Activated naive CD4-positive, alpha-beta T cell treated with anti-CD3 and anti-CD28 coated beads, Interleukin-2, amount 50 U/mL, for 16 hours (primary cell): ENCODE results near the gene TAF4.

Experiments used
- DNase-seq: peaks from one replicate; pipeline ENCODE4 v3.0.0-alpha.2; 2020

Gene TAF4

DNA sequence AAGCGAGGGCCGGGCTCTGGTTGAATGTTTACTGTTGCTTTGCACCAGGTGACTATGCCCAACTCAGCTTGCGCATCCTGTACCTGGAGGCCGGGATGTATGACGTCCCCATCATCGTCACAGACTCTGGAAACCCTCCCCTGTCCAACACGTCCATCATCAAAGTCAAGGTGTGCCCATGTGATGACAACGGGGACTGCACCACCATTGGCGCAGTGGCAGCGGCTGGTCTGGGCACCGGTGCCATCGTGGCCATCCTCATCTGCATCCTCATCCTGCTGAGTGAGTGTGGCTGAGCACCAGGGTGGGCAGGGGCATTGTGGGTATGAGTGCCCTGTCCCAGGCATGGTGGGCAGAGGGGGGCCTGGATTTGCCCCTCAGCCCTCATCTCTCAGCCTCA is 136.1 kb downstream of the TAF4 start:
- no peak for DNase-seq

GRCh38 chr20:61927826-61928541 is 137.7 kb downstream of the TAF4 start:
- DNase-seq, result no peak

GRCh38 chr20:61927193-61927825 is 138.4 kb downstream of the TAF4 start:
- no peak for DNase-seq

GRCh38 chr20:61926796-61927192 is 138.9 kb downstream of the TAF4 start:
- DNase-seq, result no peak

DNA sequence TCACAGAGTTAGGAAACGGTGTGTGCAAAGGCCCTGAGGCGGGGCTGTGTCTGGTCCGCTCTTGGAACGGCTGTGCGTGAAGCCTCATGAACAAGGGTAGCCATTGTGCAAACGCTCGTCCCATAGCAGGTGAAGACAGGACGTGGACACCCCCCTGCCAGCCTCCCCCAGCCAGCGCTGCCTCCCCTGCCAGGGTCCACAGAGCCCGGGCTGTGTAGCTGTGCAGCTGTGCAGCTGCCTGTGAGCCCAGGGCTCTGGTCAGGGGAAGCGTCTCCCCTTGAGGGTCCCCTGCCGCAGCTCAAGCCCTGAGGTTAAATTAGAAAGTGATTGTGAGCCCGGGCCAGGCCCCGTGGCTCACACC is 139.4 kb downstream of the TAF4 start:
- no peak for DNase-seq

DNA sequence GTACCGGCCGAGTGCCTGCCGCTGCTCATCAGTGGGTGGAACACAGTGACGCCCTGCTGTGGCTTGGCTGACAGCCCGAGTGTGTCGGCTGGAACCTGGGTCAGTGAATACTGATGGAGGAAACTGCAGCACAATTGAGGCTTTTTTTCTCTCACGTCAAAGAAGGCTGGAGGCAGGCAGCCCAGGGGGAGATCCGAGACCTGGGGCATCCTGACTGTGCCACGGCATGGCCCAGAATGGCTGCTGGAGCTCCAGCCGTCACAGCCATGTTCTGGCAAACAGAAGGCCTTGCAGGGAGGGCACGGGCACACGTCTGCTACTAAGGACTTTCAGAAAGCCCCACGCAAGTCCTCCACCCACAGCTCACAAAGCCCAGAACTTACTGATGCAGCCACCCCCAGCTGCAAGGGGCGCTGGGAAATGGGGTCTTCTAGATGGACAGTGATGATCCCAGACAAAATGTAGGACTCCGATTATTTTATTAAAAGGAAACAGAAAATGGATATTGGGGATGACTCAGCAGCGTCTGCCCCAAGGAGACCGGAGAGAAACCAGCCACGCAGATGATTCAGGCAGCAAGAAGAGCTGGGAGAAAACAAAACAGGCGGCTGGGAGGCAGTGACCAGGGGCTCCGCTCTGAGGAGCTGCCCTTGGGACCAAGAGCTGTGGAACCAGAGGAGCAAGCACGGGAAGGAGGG is 140.0 kb downstream of the TAF4 start:
- DNase-seq, result no peak

DNA sequence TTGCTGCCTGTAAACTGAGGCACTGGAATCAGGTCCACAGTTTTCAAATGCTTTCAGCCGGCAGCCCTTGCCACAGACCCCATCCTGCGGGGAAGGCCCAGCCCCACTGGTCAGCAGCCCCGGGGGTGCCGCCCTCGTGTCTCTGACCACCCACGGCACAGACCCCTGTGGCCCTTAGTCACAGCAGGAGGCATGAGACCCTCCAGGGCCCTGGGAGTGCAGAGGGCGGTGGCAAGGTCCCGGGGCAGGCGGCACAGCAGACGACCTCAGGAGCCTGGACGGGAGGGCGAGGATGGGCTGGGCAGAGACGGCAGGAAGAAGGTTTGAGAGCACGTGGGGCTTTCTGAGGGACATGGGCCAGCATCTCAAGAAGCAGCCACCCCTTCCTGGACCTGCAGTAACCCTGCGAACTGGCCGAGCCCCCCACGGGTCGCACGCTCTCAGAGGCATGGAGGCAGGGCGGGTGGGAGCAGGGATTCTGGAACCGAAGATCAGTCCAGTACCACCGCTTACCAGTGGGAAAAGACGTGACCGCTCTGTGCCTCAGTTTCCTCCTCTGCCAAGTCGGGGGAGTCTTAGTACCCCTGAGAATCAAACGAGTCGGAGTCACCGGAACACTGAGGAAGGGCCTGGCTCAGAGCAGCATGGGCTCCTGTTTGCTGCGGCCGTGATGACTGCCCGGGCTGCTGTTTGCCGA is 140.7 kb downstream of the TAF4 start:
- no peak for DNase-seq
